Fibroblast of mammary gland (primary cell): ENCODE measurements around the gene CYP17A1.
A peak's percentile ranks its signal among the peaks of the same experiment; 100 is the strongest.
"Not testable (repeated sequence)": the region's sequence is repeated elsewhere in the genome, so short reads cannot be mapped to it uniquely, and the experiment has no call there.

ENCODE experiments used
- DNase-seq: peaks from one replicate; pipeline ENCODE4 v3.0.0-alpha.2; 2010; ENCODE audit warnings: low read depth
- H3K4me3 ChIP-seq: 2 replicates; pipeline ENCODE4 v1.5.1; 2011; ENCODE audit warnings: low read depth, mild to moderate bottlenecking, low read length, moderate library complexity; ENCODE audit not compliant: control insufficient read depth
- TF ChIP-seq, protein P1 (sequence below): conservative IDR thresholded peaks from 2 replicates; pipeline ENCODE4 v1.5.1; 2011; ENCODE audit warnings: low read depth, low read length, inconsistent platforms; ENCODE audit not compliant: control insufficient read depth, insufficient read depth

CYP17A1 gene

DNA sequence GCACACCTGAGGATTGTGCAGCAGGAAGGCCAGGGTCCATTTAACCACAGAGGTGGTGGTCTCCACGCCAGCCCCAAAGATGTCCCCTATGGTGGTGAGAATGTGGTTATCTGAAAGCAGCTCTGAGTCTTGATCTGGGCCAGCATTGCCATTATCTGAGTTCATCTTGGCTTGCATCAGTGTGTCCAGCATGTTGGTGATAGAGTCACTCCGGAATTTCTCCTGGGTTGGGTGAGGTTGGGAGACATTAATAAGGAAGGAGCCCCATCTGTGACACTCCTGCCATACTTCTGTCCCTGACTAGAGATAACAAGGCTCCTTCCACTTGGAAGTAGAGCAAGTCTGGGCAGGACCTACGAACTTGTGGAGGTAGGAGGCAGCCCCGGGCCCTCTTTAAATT is 4.2 kb downstream of the CYP17A1 start:
- no peak for DNase-seq
- TF ChIP-seq, protein P1, sequence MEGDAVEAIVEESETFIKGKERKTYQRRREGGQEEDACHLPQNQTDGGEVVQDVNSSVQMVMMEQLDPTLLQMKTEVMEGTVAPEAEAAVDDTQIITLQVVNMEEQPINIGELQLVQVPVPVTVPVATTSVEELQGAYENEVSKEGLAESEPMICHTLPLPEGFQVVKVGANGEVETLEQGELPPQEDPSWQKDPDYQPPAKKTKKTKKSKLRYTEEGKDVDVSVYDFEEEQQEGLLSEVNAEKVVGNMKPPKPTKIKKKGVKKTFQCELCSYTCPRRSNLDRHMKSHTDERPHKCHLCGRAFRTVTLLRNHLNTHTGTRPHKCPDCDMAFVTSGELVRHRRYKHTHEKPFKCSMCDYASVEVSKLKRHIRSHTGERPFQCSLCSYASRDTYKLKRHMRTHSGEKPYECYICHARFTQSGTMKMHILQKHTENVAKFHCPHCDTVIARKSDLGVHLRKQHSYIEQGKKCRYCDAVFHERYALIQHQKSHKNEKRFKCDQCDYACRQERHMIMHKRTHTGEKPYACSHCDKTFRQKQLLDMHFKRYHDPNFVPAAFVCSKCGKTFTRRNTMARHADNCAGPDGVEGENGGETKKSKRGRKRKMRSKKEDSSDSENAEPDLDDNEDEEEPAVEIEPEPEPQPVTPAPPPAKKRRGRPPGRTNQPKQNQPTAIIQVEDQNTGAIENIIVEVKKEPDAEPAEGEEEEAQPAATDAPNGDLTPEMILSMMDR, result no peak
- no peak overlapping the region for H3K4me3 ChIP-seq

GRCh38 chr10:102832248-102832647 is 5.0 kb downstream of the CYP17A1 start:
- TF ChIP-seq, protein P1, result no peak
- no peak for DNase-seq
- no peak overlapping the region for H3K4me3 ChIP-seq

GRCh38 chr10:102831322-102832071 is 5.7 kb downstream of the CYP17A1 start:
- peak; percentile 66 for DNase-seq
- no peak overlapping the region for H3K4me3 ChIP-seq
- TF ChIP-seq, protein P1, result no peak

DNA sequence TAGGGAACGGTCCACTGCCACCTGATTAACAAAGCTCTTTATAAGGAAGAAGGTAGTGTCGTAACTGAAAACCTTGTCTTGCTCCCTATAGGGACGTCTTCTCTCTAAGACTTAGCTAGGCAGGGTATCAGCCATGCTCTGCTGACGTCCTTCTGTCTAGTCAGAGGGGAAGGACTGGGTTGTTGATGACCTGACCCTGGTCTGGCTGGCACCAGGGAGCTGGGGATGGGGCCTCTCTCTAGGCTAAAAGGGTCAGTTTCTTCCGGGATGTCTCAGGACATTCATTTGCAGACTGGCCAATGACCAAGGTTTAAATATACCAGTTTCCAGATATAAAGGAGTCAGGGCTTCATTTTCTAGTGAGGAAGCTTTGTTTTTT is 9.6 kb downstream of the CYP17A1 start:
- no peak for DNase-seq
- H3K4me3 ChIP-seq, result no peak overlapping the region
- TF ChIP-seq, protein P1, result no peak

DNA sequence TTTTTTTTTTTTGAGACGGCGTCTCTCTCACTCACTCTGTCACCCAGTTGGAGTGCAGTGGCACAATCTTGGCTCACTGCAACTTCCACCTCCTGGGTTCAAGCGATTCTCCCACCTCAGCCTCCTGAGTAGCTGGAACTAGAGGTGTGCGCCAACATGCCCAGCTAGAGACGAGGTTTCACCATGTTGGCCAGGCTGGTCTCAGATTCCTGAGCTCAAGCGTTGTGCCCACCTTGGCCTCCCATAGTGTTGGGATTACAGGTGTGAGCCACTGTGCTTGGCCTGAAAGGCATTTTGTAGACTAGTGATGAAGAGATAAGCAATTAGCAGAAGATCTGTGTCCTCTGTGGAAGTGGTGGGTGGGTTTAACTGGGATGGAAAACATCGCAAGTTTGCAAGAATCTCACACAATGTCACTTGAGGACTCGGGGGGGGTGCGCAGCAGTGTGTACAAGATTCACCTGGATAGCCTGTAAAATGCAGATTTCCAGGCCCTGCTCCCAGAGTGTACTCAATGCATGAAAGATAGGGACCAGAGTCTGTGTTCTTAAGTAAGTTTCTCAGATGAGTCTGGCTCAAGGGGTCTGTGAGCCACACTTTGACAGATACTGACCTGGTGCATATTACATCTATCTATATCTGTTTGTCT is 10.9 kb downstream of the CYP17A1 start:
- no peak overlapping the region for H3K4me3 ChIP-seq
- TF ChIP-seq, protein P1, result no peak
- DNase-seq, result no peak

- no peak for DNase-seq
- TF ChIP-seq, protein P1, result no peak
- H3K4me3 ChIP-seq, result no peak overlapping the region
Observed at GRCh38 chr10:102824664-102825063, 12.5 kb downstream of the CYP17A1 start.

DNA sequence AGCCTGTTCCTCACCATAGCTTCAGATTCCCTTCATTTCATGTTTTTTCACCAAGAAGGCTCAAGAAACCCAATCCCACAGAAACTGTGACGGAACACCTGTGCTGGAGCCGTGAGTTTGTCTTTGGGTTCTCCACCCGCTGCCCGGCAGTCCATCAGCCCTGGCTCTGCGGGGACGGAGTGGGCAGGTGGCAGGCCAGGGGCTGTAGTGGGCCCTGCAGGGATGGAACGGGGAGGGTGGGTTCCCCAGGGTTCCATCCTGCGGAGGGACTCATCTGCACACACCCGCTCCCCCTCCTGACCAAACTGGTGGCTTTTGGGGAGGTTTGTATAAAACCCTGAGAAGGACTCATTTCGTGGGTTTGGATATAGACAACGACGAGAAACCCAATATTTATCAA is 15.0 kb downstream of the CYP17A1 start:
- DNase-seq, result no peak
- TF ChIP-seq, protein P1, result no peak
- no peak overlapping the region for H3K4me3 ChIP-seq

GRCh38 chr10:102820008-102820407 is 17.2 kb downstream of the CYP17A1 start:
- DNase-seq, result not testable (repeated sequence)

More at GRCh38 chr10:102820008-102820407, 17.2 kb downstream of the CYP17A1 start:
- not testable (repeated sequence) for H3K4me3 ChIP-seq
